ENCODE results near the gene TNNT2.

TNNT2 gene

DNA sequence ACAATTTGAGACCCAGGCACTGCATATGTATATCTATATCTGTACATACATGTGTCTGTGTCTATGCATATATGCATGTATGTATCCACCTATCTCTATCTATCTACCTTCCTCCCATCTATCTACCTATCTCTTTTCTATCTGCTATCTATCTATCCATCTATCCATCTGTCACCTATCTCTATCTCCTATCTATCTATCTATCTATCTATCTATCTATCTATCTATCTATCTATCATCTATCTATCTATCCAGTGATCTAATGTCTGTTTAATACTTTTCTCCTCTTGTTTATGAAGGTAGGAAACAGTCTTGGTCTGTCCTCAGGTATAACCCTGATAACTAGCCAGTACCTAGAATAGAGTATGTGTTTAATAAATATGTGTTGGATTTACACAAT is 25.9 kb downstream of the TNNT2 start:
- Histone ChIP-seq H2BK12ac (ENCODE audit: low read length) (no peak overlapping the region), H3K9ac (ENCODE audit: low read depth, low read length, poor library complexity) (no peak overlapping the region), H3K4me1 (ENCODE audit: control insufficient read depth in 2 of 2, insufficient read depth in 1 of 2, low read depth in 1 of 2, low read length in 2 of 2) (peaks cover 0 to 4% of the 10 kb centered on the region in 2 donors), H2BK120ac (ENCODE audit: low read depth, low read length) (no peak overlapping the region), H3K27me3 (ENCODE audit: control insufficient read depth in 3 of 3, insufficient read depth in 3 of 3, low read depth in 1 of 3, low read length in 3 of 3) (peaks cover 0 to 21% (median 0%) of the 10 kb centered on the region in 3 experiments), H3K4me2 (ENCODE audit: insufficient read depth, low read length, poor library complexity, severe bottlenecking) (no peak overlapping the region), H2AK5ac (ENCODE audit: low read depth, low read length) (no peak overlapping the region), H3K36me3 (replicated peaks in 1 of 2; ENCODE audit: control insufficient read depth in 2 of 2, insufficient read depth in 2 of 2, low read length in 2 of 2) (no peaks in the 10 kb centered on the region), H3K4me3 (ENCODE audit: low read length in 2 of 2) (no peak overlapping the region), H3K4ac (ENCODE audit: low read length) (no peak overlapping the region), H3K14ac (ENCODE audit: low read length) (no peak overlapping the region), H2BK15ac (ENCODE audit: low read length) (no peak overlapping the region), H3K79me1 (ENCODE audit: low read depth, low read length) (no peaks in the 10 kb centered on the region), H2AFZ (ENCODE audit: low read length) (no peak overlapping the region), H3K23ac (ENCODE audit: low read depth, low read length, poor library complexity) (no peak overlapping the region), H4K8ac (ENCODE audit: low read depth, low read length) (no peak overlapping the region), H3K18ac (ENCODE audit: low read length) (no peak overlapping the region), H4K91ac (ENCODE audit: low read depth, low read length, poor library complexity) (no peak overlapping the region), H3K9me3 (replicated peaks in 1 of 2; ENCODE audit: control insufficient read depth in 2 of 2, insufficient read depth in 1 of 2, low read depth in 1 of 2, low read length in 2 of 2) (no peaks in the 10 kb centered on the region), H2BK5ac (ENCODE audit: low read length) (no peak overlapping the region), H3K27ac (replicated peaks; ENCODE audit: low read length) (no peak overlapping the region)
- no peak for DNase-seq (ENCODE audit: low spot score)

DNA sequence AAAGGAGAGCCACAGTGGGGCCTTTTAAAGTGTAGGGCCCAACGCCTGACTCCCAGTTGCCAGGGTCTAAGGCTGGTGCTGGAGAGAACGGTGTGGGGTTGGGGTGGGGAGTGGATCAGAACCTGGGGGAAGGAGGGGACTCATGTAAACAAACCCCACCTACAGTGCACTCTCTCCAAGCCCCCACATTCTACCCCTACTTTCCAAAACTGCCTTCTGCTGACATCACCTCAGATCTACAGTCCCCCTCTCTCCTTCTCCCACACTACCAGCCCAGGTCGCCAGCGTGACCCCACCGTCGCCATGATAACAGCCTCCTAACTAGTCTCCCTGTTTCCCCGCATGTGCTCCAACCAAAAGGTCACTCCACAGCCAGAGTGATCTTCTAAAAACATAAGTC is 26.6 kb downstream of the TNNT2 start:
- no peak overlapping the region for H3K4me2 ChIP-seq (ENCODE audit: insufficient read depth, low read length, poor library complexity, severe bottlenecking)
- H4K8ac ChIP-seq (ENCODE audit: low read depth, low read length): no peak overlapping the region
- H3K4ac ChIP-seq (ENCODE audit: low read length): no peak overlapping the region
- H2BK5ac ChIP-seq (ENCODE audit: low read length): no peak overlapping the region
- no peak overlapping the region for H4K91ac ChIP-seq (ENCODE audit: low read depth, low read length, poor library complexity)
- H2BK12ac ChIP-seq (ENCODE audit: low read length): no peak overlapping the region
- no peak overlapping the region for H2AK5ac ChIP-seq (ENCODE audit: low read depth, low read length)
- H2BK15ac ChIP-seq (ENCODE audit: low read length): peak overlapping the region; percentile 30
- peaks cover 0 to 5% of the 10 kb centered on the region in 2 donors for H3K4me1 ChIP-seq (ENCODE audit: control insufficient read depth in 2 of 2, insufficient read depth in 1 of 2, low read depth in 1 of 2, low read length in 2 of 2)
- no peaks in the 10 kb centered on the region for H3K79me1 ChIP-seq (ENCODE audit: low read depth, low read length)
- no peaks in the 10 kb centered on the region for H3K36me3 ChIP-seq (replicated peaks in 1 of 2; ENCODE audit: control insufficient read depth in 2 of 2, insufficient read depth in 2 of 2, low read length in 2 of 2)
- H3K23ac ChIP-seq (ENCODE audit: low read depth, low read length, poor library complexity): peak overlapping the region; percentile 10
- WGBS, 2 donors (ENCODE audit: extremely low coverage in 2 of 2, insufficient read length in 2 of 2, insufficient replicate concordance in 1 of 2): no CpG with 5 or more reads among the region's 7 CpGs
- peaks cover 0 to 19% (median 0%) of the 10 kb centered on the region in 3 experiments for H3K27me3 ChIP-seq (ENCODE audit: control insufficient read depth in 3 of 3, insufficient read depth in 3 of 3, low read depth in 1 of 3, low read length in 3 of 3)
- no peak for DNase-seq (ENCODE audit: low spot score)
- no peak overlapping the region for H2BK120ac ChIP-seq (ENCODE audit: low read depth, low read length)
- H3K27ac ChIP-seq (replicated peaks; ENCODE audit: low read length): no peak overlapping the region
- no peak overlapping the region for H3K18ac ChIP-seq (ENCODE audit: low read length)
- H3K14ac ChIP-seq (ENCODE audit: low read length): no peak overlapping the region
- H3K4me3 ChIP-seq (ENCODE audit: low read length in 2 of 2): no peak overlapping the region
- no peak overlapping the region for H3K9ac ChIP-seq (ENCODE audit: low read depth, low read length, poor library complexity)
- no peak overlapping the region for H2AFZ ChIP-seq (ENCODE audit: low read length)
- H3K9me3 ChIP-seq (replicated peaks in 1 of 2; ENCODE audit: control insufficient read depth in 2 of 2, insufficient read depth in 1 of 2, low read depth in 1 of 2, low read length in 2 of 2): no peaks in the 10 kb centered on the region

DNA sequence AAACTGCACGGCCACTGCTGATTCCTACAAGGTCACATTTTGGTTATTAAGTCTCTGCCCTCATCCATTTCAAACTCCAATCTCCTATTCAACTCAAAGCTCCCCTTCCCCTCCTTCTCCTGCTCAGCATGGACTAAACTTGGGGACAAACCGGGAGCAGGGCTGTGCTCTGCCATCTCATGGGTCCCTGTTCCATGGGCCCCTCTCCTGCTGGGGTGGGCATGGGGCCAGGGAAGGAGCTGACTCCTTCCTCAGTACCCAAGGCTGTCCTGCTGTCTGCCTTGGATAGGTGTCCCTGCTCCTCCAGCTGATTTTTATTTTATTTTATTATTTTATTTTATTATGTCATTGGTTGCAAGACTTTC is 27.1 kb downstream of the TNNT2 start:
- Histone ChIP-seq H2BK120ac (ENCODE audit: low read depth, low read length) (no peak overlapping the region), H3K14ac (ENCODE audit: low read length) (no peak overlapping the region), H3K18ac (ENCODE audit: low read length) (no peak overlapping the region), H3K9ac (ENCODE audit: low read depth, low read length, poor library complexity) (no peak overlapping the region), H3K36me3 (replicated peaks in 1 of 2; ENCODE audit: control insufficient read depth in 2 of 2, insufficient read depth in 2 of 2, low read length in 2 of 2) (no peaks in the 10 kb centered on the region), H2AFZ (ENCODE audit: low read length) (no peak overlapping the region), H3K4me3 (ENCODE audit: low read length in 2 of 2) (no peak overlapping the region), H3K27ac (replicated peaks; ENCODE audit: low read length) (no peak overlapping the region), H2BK15ac (ENCODE audit: low read length) (no peak overlapping the region), H4K8ac (ENCODE audit: low read depth, low read length) (no peak overlapping the region), H3K4ac (ENCODE audit: low read length) (no peak overlapping the region), H3K9me3 (replicated peaks in 1 of 2; ENCODE audit: control insufficient read depth in 2 of 2, insufficient read depth in 1 of 2, low read depth in 1 of 2, low read length in 2 of 2) (no peaks in the 10 kb centered on the region), H3K23ac (ENCODE audit: low read depth, low read length, poor library complexity) (no peak overlapping the region), H4K91ac (ENCODE audit: low read depth, low read length, poor library complexity) (no peak overlapping the region), H3K4me2 (ENCODE audit: insufficient read depth, low read length, poor library complexity, severe bottlenecking) (no peak overlapping the region), H2BK5ac (ENCODE audit: low read length) (no peak overlapping the region), H3K79me1 (ENCODE audit: low read depth, low read length) (no peaks in the 10 kb centered on the region), H3K27me3 (ENCODE audit: control insufficient read depth in 3 of 3, insufficient read depth in 3 of 3, low read depth in 1 of 3, low read length in 3 of 3) (peaks cover 0 to 14% (median 0%) of the 10 kb centered on the region in 3 experiments), H2AK5ac (ENCODE audit: low read depth, low read length) (no peak overlapping the region), H2BK12ac (ENCODE audit: low read length) (no peak overlapping the region), H3K4me1 (ENCODE audit: control insufficient read depth in 2 of 2, insufficient read depth in 1 of 2, low read depth in 1 of 2, low read length in 2 of 2) (peaks cover 0 to 5% of the 10 kb centered on the region in 2 donors)
- no CpG with 5 or more reads among the region's 2 CpGs for WGBS, 2 donors (ENCODE audit: extremely low coverage in 2 of 2, insufficient read length in 2 of 2, insufficient replicate concordance in 1 of 2)
- DNase-seq (ENCODE audit: low spot score): no peak

DNA sequence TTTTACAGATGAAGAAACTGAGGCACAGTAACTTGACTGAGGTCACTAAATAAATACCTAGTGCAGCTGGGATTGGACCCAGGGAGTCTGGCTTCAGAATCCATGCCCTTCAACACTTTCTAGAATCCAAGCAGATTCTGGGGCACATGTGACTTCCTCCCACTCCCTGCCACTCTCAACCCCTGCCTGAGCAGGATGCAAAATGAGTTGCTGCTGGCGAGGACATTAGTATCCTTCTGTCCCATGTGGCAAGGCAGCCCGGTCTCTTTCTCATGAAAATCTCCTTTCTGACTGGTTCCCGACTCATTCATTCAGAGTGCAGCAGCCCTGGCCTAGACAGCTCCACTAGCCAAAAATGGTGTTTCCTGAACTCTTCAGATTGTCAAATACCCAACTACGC is 28.4 kb downstream of the TNNT2 start:
- no peak overlapping the region for H2AK5ac ChIP-seq (ENCODE audit: low read depth, low read length)
- no peak overlapping the region for H2AFZ ChIP-seq (ENCODE audit: low read length)

More for the DNA sequence above, 28.4 kb downstream of the TNNT2 start:
- H3K27me3 ChIP-seq (ENCODE audit: control insufficient read depth in 3 of 3, insufficient read depth in 3 of 3, low read depth in 1 of 3, low read length in 3 of 3): peaks cover 0 to 16% (median 0%) of the 10 kb centered on the region in 3 experiments
- H3K79me1 ChIP-seq (ENCODE audit: low read depth, low read length): no peaks in the 10 kb centered on the region
- H3K4me1 ChIP-seq (ENCODE audit: control insufficient read depth in 2 of 2, insufficient read depth in 1 of 2, low read depth in 1 of 2, low read length in 2 of 2): peaks cover 0 to 8% of the 10 kb centered on the region in 2 donors
- H3K36me3 ChIP-seq (replicated peaks in 1 of 2; ENCODE audit: control insufficient read depth in 2 of 2, insufficient read depth in 2 of 2, low read length in 2 of 2): no peaks in the 10 kb centered on the region
- no peak overlapping the region for H3K4ac ChIP-seq (ENCODE audit: low read length)
- no peak overlapping the region for H2BK120ac ChIP-seq (ENCODE audit: low read depth, low read length)
- no peak overlapping the region for H3K14ac ChIP-seq (ENCODE audit: low read length)
- H3K23ac ChIP-seq (ENCODE audit: low read depth, low read length, poor library complexity): no peak overlapping the region
- H3K9me3 ChIP-seq (replicated peaks in 1 of 2; ENCODE audit: control insufficient read depth in 2 of 2, insufficient read depth in 1 of 2, low read depth in 1 of 2, low read length in 2 of 2): no peaks in the 10 kb centered on the region
- no CpG with 5 or more reads among the region's 4 CpGs for WGBS, 2 donors (ENCODE audit: extremely low coverage in 2 of 2, insufficient read length in 2 of 2, insufficient replicate concordance in 1 of 2)
- no peak overlapping the region for H4K8ac ChIP-seq (ENCODE audit: low read depth, low read length)
- no peak overlapping the region for H2BK12ac ChIP-seq (ENCODE audit: low read length)
- no peak overlapping the region for H3K27ac ChIP-seq (replicated peaks; ENCODE audit: low read length)
- H3K4me2 ChIP-seq (ENCODE audit: insufficient read depth, low read length, poor library complexity, severe bottlenecking): no peak overlapping the region
- H2BK15ac ChIP-seq (ENCODE audit: low read length): no peak overlapping the region
- H3K18ac ChIP-seq (ENCODE audit: low read length): no peak overlapping the region
- H3K4me3 ChIP-seq (ENCODE audit: low read length in 2 of 2): no peak overlapping the region
- H4K91ac ChIP-seq (ENCODE audit: low read depth, low read length, poor library complexity): no peak overlapping the region
- no peak overlapping the region for H2BK5ac ChIP-seq (ENCODE audit: low read length)
- H3K9ac ChIP-seq (ENCODE audit: low read depth, low read length, poor library complexity): no peak overlapping the region
- DNase-seq (ENCODE audit: low spot score): no peak

Measured in neuronal stem cell (in vitro differentiated cells).